ENCODE results near the gene ABHD5. TPM values are rescaled to one million over a fixed set of nuclear protein-coding genes. Genes with fewer than 3 reads are reported as not detected.

The ABHD5 gene
- total and polyA plus RNA-seq, 2 of the 8 experiments (the other 6 are each of a cell fraction or from before 2014, with no cell fraction given): 10.5 to 16.4 TPM

GRCh38 chr3:43695863-43696262, 5.1 kb downstream of the ABHD5 start:
- H4K5ac ChIP-seq (ENCODE audit: insufficient read length, low read depth, low read length): no peak overlapping the region
- H3K4ac ChIP-seq (replicated peaks; ENCODE audit: insufficient read length, low read depth, low read length): no peak overlapping the region
- 0 out of 4 replicates have a peak overlapping the region, but pooled peaks of 1 of the 2 experiments have one; percentile 8 for H3K4me2 ChIP-seq (ENCODE audit: insufficient read depth in 1 of 2, low read depth in 2 of 2, low read length in 2 of 2)
- FAIRE-seq (no peak), DNase-seq (ENCODE audit: low read depth in 1 of 2, low spot score in 2 of 2) (no peak)
- H3K79me2 ChIP-seq (ENCODE audit: control insufficient read depth in 1 of 2, insufficient read depth in 2 of 2, low read length in 2 of 2): peaks cover 0 to 64% of the 10 kb centered on the region in 2 experiments; a peak in 2 of 4 replicates
- H3K9ac ChIP-seq (replicated peaks in 1 of 4; ENCODE audit: extremely low read depth in 1 of 4, low read depth in 3 of 4, low read length in 3 of 4): no peak overlapping the region
- H2BK20ac ChIP-seq (ENCODE audit: low read length): no peak overlapping the region
- no peak overlapping the region for H2AFZ ChIP-seq (ENCODE audit: low read length)
- no peaks in the 10 kb centered on the region for H3K36me3 ChIP-seq (ENCODE audit: control insufficient read depth in 2 of 4, insufficient read depth in 4 of 4, low read length in 3 of 4)
- no peaks in the 10 kb centered on the region for H3K9me3 ChIP-seq (ENCODE audit: insufficient read depth in 2 of 2, low read depth in 1 of 2, low read length in 1 of 2)
- no peak overlapping the region for H2BK12ac ChIP-seq (ENCODE audit: low read depth, low read length)
- peaks cover 0 to 1% of the 10 kb centered on the region in 2 experiments for H4K20me1 ChIP-seq (replicated peaks in 1 of 2; ENCODE audit: control insufficient read depth in 1 of 2, insufficient read depth in 2 of 2, low read length in 2 of 2)
- no peak overlapping the region for H3K23ac ChIP-seq (ENCODE audit: insufficient read length)
- no peaks in the 10 kb centered on the region; the same call in 1 of the 2 replicates for H3K23me2 ChIP-seq (ENCODE audit: low read depth, low read length)
- H3K79me1 ChIP-seq (ENCODE audit: low read depth, low read length): no peaks in the 10 kb centered on the region
- no peak overlapping the region for H4K8ac ChIP-seq (ENCODE audit: extremely low read depth, insufficient read depth, low read length)
- no peak overlapping the region for H3K27ac ChIP-seq (ENCODE audit: low read depth, low read length)
- H3K14ac ChIP-seq (ENCODE audit: insufficient read length): no peak overlapping the region
- H3K18ac ChIP-seq (ENCODE audit: extremely low read depth, low read length): no peak overlapping the region
- CTCF ChIA-PET (ENCODE audit: partially characterized antibody): no interaction called here
- H3K4me3 ChIP-seq (ENCODE audit: extremely low read depth in 1 of 4, insufficient read depth in 2 of 4, low read depth in 3 of 4, low read length in 4 of 4): peak overlapping the region in 1 of 4 experiments; percentile 7; a peak in 2 of 8 replicates
- no peaks in the 10 kb centered on the region for H3K27me3 ChIP-seq (replicated peaks in 1 of 4; ENCODE audit: control insufficient read depth in 3 of 4, extremely low read depth in 1 of 4, insufficient read depth in 3 of 4, low read length in 3 of 4)
- H2AK5ac ChIP-seq (ENCODE audit: low read depth, low read length): no peak overlapping the region
- H2BK15ac ChIP-seq (ENCODE audit: low read length): no peak overlapping the region
- POLR2A ChIA-PET (ENCODE audit: partially characterized antibody): no interaction called here
- no peak overlapping the region for H3K56ac ChIP-seq (replicated peaks; ENCODE audit: insufficient read length, low read depth, low read length)
- no peak overlapping the region for H2BK5ac ChIP-seq (ENCODE audit: low read depth, low read length)
- no peak overlapping the region for H2BK120ac ChIP-seq (replicated peaks; ENCODE audit: low read depth, low read length)
- no peak overlapping the region for H4K91ac ChIP-seq (replicated peaks; ENCODE audit: insufficient read length, low read length)
- peaks cover 0 to 20% (median 9%) of the 10 kb centered on the region in 4 experiments; a peak in 4 of 7 replicates for H3K4me1 ChIP-seq (replicated peaks in 1 of 4; ENCODE audit: control insufficient read depth in 3 of 4, insufficient read depth in 4 of 4, low read length in 3 of 4)
- no peak for TF ChIP-seq EGR1 (IDR thresholded peaks at IDR 0.05; ENCODE audit: borderline replicate concordance, low read depth, low read length)
